Right atrium auricular region (tissue), 2 donors: ENCODE results near the gene ADAMTS14. TPM values are rescaled to one million over a fixed set of nuclear protein-coding genes. Genes with fewer than 3 reads are reported as not detected.

ENCODE experiments used
- DNase-seq: peaks from one replicate; pipeline ENCODE4 v3.0.0-alpha.2; 2019; ENCODE audit warnings: low spot score
- H3K27ac ChIP-seq, 2 donors: fragments of 200-600 bp; sonication (generic); 1 replicate in 1 of 2; 2 replicates in 1 of 2; pipeline ENCODE4 v1.5.1; 2016 to 2019
- H3K27me3 ChIP-seq, 2 donors: fragments of 200-600 bp; sonication (generic); one replicate each; pipeline versions ENCODE4 v1.5.1 to v1.6.0; 2017 to 2019
- H3K36me3 ChIP-seq: fragments of 200-600 bp; sonication (generic); one replicate; pipeline ENCODE4 v1.5.1; 2016
- H3K4me1 ChIP-seq, 2 donors: fragments of 200-600 bp; sonication (generic); one replicate each; pipeline versions ENCODE4 v1.5.1 to v1.6.0; 2017 to 2019
- H3K4me3 ChIP-seq, 2 donors: fragments of 200-600 bp; sonication (generic); 1 replicate in 1 of 2; 2 replicates in 1 of 2; pipeline ENCODE4 v1.5.1; 2017 to 2019; ENCODE audit warnings: mild to moderate bottlenecking in 1 of 2, moderate library complexity in 1 of 2
- H3K9me3 ChIP-seq, 2 donors: fragments of 200-600 bp; sonication (generic); one replicate each; pipeline ENCODE4 v1.5.1; 2019
- total RNA-seq, 2 donors: library from RNA; depleted of rRNA; stranded (reverse); fragments of >200 nt; gene quantifications; one replicate each; pipeline ENCODE4 v1.1.0, GENCODE V29; 2016
- TF ChIP-seq, protein P1 (sequence below), 2 donors: fragments of 200-600 bp; sonication (generic); IDR thresholded peaks; one replicate each; pipeline ENCODE4 v1.5.1; 2019; ENCODE audit warnings: antibody characterized with exemption in 2 of 2

The ADAMTS14 gene
- total RNA-seq, 2 donors from 2014 or later, result not detected

DNA sequence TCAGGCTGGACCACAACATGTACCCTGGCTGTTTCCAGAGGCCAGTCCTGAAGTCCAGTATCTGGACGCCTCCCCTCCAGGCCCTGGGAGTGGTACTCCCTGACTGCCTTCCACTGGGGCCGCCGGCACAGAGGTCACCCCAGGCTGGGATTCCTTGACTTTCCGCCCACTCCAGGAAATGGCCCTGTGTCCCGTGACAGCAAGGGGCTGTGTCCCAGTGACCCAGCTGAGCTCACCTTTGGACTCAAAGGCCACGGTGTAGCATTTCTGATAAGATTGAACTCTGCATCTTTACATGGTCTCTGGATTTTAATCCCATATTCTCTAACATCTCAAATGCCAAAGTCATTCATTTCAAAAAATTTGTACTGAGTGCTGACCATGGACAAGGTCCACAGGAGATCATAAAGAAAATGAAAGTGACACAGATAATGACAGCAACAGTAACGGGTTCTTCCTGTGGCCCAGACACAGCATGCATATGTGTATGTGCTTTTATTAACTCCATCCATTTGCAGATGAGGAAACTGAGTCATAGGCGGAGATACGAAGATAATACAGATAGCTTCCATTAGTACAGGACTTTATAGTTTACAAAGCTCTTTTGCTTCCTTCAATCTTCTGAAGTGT, 5.4 kb downstream of the ADAMTS14 start:
- Histone ChIP-seq H3K4me3 (no peak overlapping the region), H3K36me3 (no peaks in the 10 kb centered on the region), H3K4me1 (peaks cover 0 to 20% of the 10 kb centered on the region in 2 donors), H3K9me3 (no peaks in the 10 kb centered on the region), H3K27me3 (no peaks in the 10 kb centered on the region), H3K27ac (no peak overlapping the region)
- TF ChIP-seq, protein P1, sequence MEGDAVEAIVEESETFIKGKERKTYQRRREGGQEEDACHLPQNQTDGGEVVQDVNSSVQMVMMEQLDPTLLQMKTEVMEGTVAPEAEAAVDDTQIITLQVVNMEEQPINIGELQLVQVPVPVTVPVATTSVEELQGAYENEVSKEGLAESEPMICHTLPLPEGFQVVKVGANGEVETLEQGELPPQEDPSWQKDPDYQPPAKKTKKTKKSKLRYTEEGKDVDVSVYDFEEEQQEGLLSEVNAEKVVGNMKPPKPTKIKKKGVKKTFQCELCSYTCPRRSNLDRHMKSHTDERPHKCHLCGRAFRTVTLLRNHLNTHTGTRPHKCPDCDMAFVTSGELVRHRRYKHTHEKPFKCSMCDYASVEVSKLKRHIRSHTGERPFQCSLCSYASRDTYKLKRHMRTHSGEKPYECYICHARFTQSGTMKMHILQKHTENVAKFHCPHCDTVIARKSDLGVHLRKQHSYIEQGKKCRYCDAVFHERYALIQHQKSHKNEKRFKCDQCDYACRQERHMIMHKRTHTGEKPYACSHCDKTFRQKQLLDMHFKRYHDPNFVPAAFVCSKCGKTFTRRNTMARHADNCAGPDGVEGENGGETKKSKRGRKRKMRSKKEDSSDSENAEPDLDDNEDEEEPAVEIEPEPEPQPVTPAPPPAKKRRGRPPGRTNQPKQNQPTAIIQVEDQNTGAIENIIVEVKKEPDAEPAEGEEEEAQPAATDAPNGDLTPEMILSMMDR (IDR thresholded peaks at IDR 0.05), result no peak
- DNase-seq, result no peak

DNA sequence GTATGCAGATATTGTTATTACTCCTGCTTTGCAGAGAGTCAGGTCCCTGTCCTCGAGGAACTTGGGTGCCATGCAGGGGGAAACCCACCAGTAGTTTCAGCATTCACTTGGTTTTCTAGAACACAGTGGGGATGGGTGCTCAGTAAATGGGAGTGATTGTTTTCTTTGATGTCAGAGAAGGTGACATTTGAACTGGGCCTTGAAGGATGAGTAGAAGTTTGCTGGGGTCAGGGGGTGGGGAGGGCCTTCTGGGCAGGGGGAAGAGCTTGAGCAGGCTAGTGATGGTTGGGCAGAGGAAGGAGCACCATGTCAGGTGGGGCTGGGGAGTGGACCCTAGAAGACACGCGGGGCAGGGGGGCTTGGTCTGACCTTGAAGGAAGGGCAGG, 5.9 kb downstream of the ADAMTS14 start:
- TF ChIP-seq, protein P1 (IDR thresholded peaks at IDR 0.05), result no peak
- no peak for DNase-seq
- H3K36me3 ChIP-seq, result no peaks in the 10 kb centered on the region

DNA sequence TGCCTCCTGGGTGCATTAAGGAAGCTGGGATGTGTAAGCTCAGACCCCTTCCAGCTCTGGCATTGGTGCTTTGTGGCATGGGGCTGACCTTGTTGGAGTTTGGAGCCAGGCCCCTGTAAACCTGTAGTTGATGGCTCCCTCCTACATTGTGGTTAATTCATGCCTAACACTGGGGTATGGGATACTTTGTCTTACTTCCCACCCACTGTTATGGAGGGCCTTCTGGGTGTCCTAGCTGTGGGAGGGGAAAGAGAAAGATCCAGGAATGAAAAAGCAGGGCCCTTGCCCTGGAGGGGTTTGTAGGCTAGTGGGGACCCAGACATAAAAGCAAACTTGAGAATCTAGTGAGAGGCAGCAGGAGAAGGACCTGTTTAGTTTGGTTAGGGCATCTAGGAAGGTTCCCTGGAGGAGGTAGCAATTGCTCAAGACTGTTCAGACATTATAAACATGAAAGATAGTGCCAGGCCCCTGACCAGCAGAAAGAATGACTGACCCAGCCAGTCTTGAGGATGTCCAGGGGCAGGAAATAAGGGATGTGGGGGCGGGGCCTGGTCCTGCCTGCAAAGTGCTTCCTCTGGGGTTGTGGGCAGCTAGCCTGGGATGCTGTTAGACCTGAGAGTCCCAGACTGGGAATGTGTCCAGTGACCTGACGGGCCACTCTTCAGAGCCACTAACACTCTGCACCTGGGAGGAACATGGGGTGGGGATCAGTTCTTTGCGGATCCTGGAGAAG, 6.6 kb downstream of the ADAMTS14 start:
- no peak for DNase-seq
- H3K27me3 ChIP-seq, result no peaks in the 10 kb centered on the region
- H3K4me3 ChIP-seq, result no peak overlapping the region
- H3K4me1 ChIP-seq, result peaks cover 0 to 13% of the 10 kb centered on the region in 2 donors
- H3K9me3 ChIP-seq, result no peaks in the 10 kb centered on the region
- TF ChIP-seq, protein P1 (IDR thresholded peaks at IDR 0.05), result no peak
- no peak overlapping the region for H3K27ac ChIP-seq
- H3K36me3 ChIP-seq, result no peaks in the 10 kb centered on the region

More for the DNA sequence above, 5.9 kb downstream of the ADAMTS14 start:
- Histone ChIP-seq H3K4me1 (peaks cover 0 to 15% of the 10 kb centered on the region in 2 donors), H3K27me3 (no peaks in the 10 kb centered on the region), H3K4me3 (no peak overlapping the region), H3K9me3 (no peaks in the 10 kb centered on the region), H3K27ac (no peak overlapping the region)

DNA sequence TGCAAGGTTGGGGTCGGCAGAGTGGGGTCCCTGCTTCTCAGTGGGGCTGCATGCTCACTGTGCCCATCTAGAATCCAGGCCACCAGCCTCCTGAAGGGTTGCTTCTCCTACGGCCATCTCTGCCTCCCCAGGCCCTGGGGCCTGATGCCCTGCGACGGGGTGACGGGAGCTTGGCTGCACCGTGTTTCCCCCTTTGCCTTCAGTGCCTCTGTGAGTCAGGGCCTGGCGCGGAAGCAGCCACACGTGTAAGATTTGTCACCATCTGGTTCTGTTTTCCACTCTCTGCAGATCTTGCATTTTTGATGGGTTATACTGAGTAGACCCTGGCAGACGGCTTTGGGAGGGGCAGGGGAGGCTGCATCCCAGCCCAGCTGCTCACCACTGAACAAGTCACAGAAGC, 7.2 kb downstream of the ADAMTS14 start:
- H3K27me3 ChIP-seq, result no peaks in the 10 kb centered on the region
- H3K9me3 ChIP-seq, result no peaks in the 10 kb centered on the region
- no peak overlapping the region for H3K27ac ChIP-seq
- no peak overlapping the region for H3K4me3 ChIP-seq
- H3K36me3 ChIP-seq, result no peaks in the 10 kb centered on the region
- TF ChIP-seq, protein P1 (IDR thresholded peaks at IDR 0.05), result no peak
- DNase-seq, result peak; percentile 69
- peaks cover 0 to 9% of the 10 kb centered on the region in 2 donors for H3K4me1 ChIP-seq

DNA sequence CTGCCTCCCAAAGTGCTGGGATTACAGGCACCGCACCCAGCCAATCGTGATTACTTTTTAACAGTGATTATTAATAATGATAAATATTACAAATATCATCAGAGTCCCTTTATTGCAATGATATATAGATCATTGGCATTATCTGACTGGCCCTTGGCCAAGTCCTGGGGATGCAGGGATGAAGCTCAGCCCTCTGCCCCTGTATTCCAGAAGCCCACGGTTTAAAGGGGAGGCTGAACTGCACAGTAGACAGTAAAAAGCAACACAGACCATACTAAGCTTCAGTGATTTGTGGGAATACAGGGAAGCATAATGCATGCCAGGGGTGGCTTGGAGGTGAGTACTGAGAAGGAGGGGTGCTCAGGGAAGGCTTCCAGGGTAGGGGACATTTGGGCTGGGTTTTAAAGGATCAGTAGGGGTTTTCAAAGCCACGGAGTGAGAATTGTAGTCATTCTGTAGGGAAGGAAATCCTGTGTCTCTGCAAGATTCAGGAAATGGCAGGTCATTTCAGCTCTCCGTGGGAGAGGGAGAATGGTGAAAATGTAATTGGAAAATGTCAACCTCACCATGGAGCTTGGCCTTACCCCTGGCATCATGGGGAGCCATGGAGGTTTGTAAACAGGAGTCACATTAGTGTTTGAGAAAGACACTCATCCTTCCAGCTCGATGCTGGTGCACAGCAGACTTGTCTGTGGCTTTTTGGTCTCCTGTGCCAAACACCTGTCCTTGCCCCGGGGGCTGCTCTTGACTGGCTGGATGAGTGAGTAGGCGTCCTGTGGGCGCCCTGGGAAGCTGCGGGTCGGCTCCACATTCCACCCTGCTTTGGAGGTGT, 8.8 kb downstream of the ADAMTS14 start:
- TF ChIP-seq, protein P1 (IDR thresholded peaks at IDR 0.05), result no peak
- Histone ChIP-seq H3K27me3 (no peaks in the 10 kb centered on the region), H3K9me3 (no peaks in the 10 kb centered on the region), H3K4me1 (peaks cover 0 to 9% of the 10 kb centered on the region in 2 donors), H3K4me3 (no peak overlapping the region), H3K27ac (no peak overlapping the region), H3K36me3 (no peaks in the 10 kb centered on the region)
- DNase-seq, result no peak
